ENCODE measurements around the gene MDK. TPM values are rescaled to one million over a fixed set of nuclear protein-coding genes. Genes with fewer than 3 reads are reported as not detected.

MDK gene
- total and polyA plus RNA-seq, 2 donors (not counting 3 experiments of a cell fraction or from before 2014, with no cell fraction given): 331 to 893 TPM

DNA sequence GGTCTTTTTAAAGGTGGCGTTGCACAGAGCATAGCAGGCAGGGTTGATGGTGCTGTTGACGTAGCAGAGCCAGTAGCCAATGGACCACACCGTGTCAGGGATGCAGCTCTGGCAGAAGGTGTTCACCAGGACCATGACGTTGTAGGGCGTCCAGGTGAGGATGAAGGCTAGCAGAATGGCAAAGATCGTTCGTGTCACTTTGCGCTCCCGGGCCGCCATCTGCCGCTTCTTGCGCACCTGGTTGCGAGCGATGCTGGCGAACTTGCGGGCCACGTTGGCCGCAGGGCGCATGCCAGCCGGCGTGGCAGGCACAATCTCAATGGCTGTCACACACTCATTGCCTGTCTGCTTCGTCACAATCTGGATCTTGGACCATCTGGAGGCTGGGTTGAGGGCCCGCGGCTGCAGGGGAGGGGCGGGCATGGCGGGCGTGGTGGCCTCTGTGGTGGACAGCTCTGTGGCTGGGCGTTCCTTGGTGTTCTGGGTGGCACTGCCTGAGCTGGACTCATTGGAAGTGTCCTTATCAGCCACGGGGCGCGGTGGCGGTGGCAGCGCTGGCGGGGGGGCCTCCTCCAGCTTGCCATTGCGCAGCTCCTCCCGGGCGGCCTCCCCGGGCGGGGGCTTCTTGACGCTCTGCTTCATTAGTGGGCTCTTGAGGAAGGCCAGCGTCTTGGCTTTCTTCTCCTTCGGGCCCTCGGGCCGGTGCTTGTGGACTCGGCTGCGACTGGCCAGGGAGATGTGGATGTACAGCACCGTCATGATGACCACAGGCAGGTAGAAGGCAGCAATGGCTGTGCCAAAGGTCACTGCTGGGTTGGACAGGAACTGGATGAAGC, 3.9 kb downstream of the MDK start:
- no peaks in the 10 kb centered on the region for H3K36me3 ChIP-seq (ENCODE audit: control insufficient read depth in 2 of 2, extremely low read depth in 1 of 2, insufficient read depth in 2 of 2, low read length in 2 of 2)
- dilution Hi-C loops (cut with MboI; ENCODE audit: extremely low pct_ligation_motif_present, low sequenced_read_pairs): no loop called here
- H3K79me2 ChIP-seq (ENCODE audit: control insufficient read depth, insufficient read depth, low read length): no peaks in the 10 kb centered on the region
- no peak overlapping the region for H3K4me3 ChIP-seq (replicated peaks in 1 of 3; ENCODE audit: insufficient read depth in 1 of 3, low read depth in 1 of 3, low read length in 3 of 3)
- H4K20me1 ChIP-seq (replicated peaks; ENCODE audit: control insufficient read depth, extremely low read depth, insufficient read depth, low read length): no peaks in the 10 kb centered on the region
- TF ChIP-seq, protein P1, sequence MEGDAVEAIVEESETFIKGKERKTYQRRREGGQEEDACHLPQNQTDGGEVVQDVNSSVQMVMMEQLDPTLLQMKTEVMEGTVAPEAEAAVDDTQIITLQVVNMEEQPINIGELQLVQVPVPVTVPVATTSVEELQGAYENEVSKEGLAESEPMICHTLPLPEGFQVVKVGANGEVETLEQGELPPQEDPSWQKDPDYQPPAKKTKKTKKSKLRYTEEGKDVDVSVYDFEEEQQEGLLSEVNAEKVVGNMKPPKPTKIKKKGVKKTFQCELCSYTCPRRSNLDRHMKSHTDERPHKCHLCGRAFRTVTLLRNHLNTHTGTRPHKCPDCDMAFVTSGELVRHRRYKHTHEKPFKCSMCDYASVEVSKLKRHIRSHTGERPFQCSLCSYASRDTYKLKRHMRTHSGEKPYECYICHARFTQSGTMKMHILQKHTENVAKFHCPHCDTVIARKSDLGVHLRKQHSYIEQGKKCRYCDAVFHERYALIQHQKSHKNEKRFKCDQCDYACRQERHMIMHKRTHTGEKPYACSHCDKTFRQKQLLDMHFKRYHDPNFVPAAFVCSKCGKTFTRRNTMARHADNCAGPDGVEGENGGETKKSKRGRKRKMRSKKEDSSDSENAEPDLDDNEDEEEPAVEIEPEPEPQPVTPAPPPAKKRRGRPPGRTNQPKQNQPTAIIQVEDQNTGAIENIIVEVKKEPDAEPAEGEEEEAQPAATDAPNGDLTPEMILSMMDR (IDR thresholded peaks at IDR 0.05; ENCODE audit: extremely low read depth in 1 of 2, insufficient read depth in 1 of 2, low read depth in 1 of 2, low read length in 2 of 2): no peak
- TF ChIP-seq, protein P2, sequence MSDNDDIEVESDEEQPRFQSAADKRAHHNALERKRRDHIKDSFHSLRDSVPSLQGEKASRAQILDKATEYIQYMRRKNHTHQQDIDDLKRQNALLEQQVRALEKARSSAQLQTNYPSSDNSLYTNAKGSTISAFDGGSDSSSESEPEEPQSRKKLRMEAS (IDR thresholded peaks at IDR 0.05; ENCODE audit: insufficient read depth, insufficient read length): no peak
- TF ChIP-seq EZH2 (IDR thresholded peaks at IDR 0.05; ENCODE audit: borderline replicate concordance, low read depth, low read length, severe bottlenecking) (no peak), MYC (IDR thresholded peaks at IDR 0.05; ENCODE audit: low read depth, low read length) (no peak), JUN (IDR thresholded peaks at IDR 0.05; ENCODE audit: borderline replicate concordance, insufficient read depth, insufficient read length, low read depth) (no peak), POLR2A (IDR thresholded peaks at IDR 0.05; ENCODE audit: low read depth, low read length) (no peak), GATA2 (IDR thresholded peaks at IDR 0.05; ENCODE audit: insufficient read depth, insufficient read length, low read depth, low read length) (no peak), FOS (IDR thresholded peaks at IDR 0.05; ENCODE audit: borderline replicate concordance, insufficient read depth, low read length) (no peak), POLR2AphosphoS5 (IDR thresholded peaks at IDR 0.05; ENCODE audit: insufficient read depth, low read depth, low read length) (no peak)
- no peaks in the 10 kb centered on the region for H3K9me1 ChIP-seq (replicated peaks; ENCODE audit: control insufficient read depth, extremely low read depth, insufficient read depth, low read length)
- no peak overlapping the region for H3K4me2 ChIP-seq (ENCODE audit: insufficient read depth, low read length)
- CTCF ChIA-PET: no interaction called here
- BruUV-seq (replicated peaks): no TSS peak
- H3K9ac ChIP-seq (replicated peaks; ENCODE audit: extremely low read depth, insufficient read depth, low read length): no peak overlapping the region
- no peak overlapping the region for H2AFZ ChIP-seq (ENCODE audit: low read depth, low read length)
- POLR2A ChIA-PET: no interaction called here
- DNase-seq (ENCODE audit: low read depth, low spot score) (no peak), FAIRE-seq (no peak)
- H3K27me3 ChIP-seq (ENCODE audit: control insufficient read depth in 2 of 2, insufficient read depth in 2 of 2, low read length in 2 of 2): peaks cover 20 to 24% of the 10 kb centered on the region in 2 experiments
- H3K27ac ChIP-seq (ENCODE audit: insufficient read depth, low read depth, low read length): no peak overlapping the region
- H3K4me1 ChIP-seq (ENCODE audit: control insufficient read depth, extremely low read depth, insufficient read depth, low read length): peaks cover 9% of the 10 kb centered on the region
- intact Hi-C loops (cut with micrococcal nuclease): no loop called here
- H3K9me3 ChIP-seq (replicated peaks; ENCODE audit: control insufficient read depth, insufficient read depth, low read length): no peaks in the 10 kb centered on the region
